Activated CD8-positive, alpha-beta memory T cell treated with anti-CD3 and anti-CD28 coated beads for 36 hours (primary cell): Measurements from ENCODE around the gene CHST11. TPM values are rescaled to one million over a fixed set of nuclear protein-coding genes. Genes with fewer than 3 reads are reported as not detected.

Source experiments
- CTCF ChIA-PET: fragments of 350-600 bp; sonication (Branson Sonifier 250); formaldehyde crosslinking; loops from one replicate; lab custom pipeline; 2021; ENCODE audit warnings: antibody characterized with exemption; lab: Charles Lee
- POLR2A ChIA-PET: fragments of 350-600 bp; sonication (Branson Sonifier 250); formaldehyde crosslinking; loops from one replicate; lab custom pipeline; 2021; ENCODE audit warnings: antibody characterized with exemption; lab: Charles Lee
- total RNA-seq, 2 experiments: library from RNA; stranded (reverse); gene quantifications; one replicate each; pipeline ENCODE4 v1.2.3, GENCODE V29; 2021

CHST11 gene
- total RNA-seq, 2 experiments from 2014 or later = 43.5 to 47.0 TPM

GRCh38 chr12:104577581-104577981, 120.8 kb downstream of the CHST11 start:
- POLR2A ChIA-PET = interaction anchor here (0.7 kb wide), 1 partner anchor 209 kb away, joined by 8 read pairs; no protein-coding TSS in a partner anchor
- CTCF ChIA-PET = no interaction called here

- POLR2A ChIA-PET = interaction anchor here (0.7 kb wide), 1 partner anchor 10 kb away, joined by 3 read pairs; no protein-coding TSS in a partner anchor
- CTCF ChIA-PET = no interaction called here
These were observed 121.7 kb downstream of the CHST11 start for GRCh38 chr12:104578453-104578852.

- ChIA-PET CTCF (interaction anchor here (1.3 kb wide), 1 partner anchor 120 kb away, joined by 3 read pairs; no protein-coding TSS in a partner anchor), POLR2A (interaction anchor here (0.6 to 1.0 kb wide), 3 partner anchors 11 to 119 kb away, joined by 3 read pairs; no protein-coding TSS in a partner anchor)
These were observed 123.2 kb downstream of the CHST11 start for GRCh38 chr12:104579718-104580495.

GRCh38 chr12:104581005-104581570, 124.3 kb downstream of the CHST11 start:
- ChIA-PET POLR2A (no interaction called here), CTCF (interaction anchor here (1.0 kb wide), 1 partner anchor 199 kb away, joined by 4 read pairs; no protein-coding TSS in a partner anchor)

GRCh38 chr12:104582739-104583138, 126.0 kb downstream of the CHST11 start:
- CTCF ChIA-PET = interaction anchor here (1.5 kb wide), 1 partner anchor 126 kb away, joined by 4 read pairs; the partner anchor contains the start of gene CHST11
- POLR2A ChIA-PET = no interaction called here

GRCh38 chr12:104583301-104583700, 126.6 kb downstream of the CHST11 start:
- ChIA-PET POLR2A (no interaction called here), CTCF (interaction anchor here (1.5 kb wide), 1 partner anchor 127 kb away, joined by 4 read pairs; the partner anchor contains the start of gene CHST11)

GRCh38 chr12:104585448-104586055, 128.8 kb downstream of the CHST11 start:
- CTCF ChIA-PET = interaction anchor here (1.0 kb wide), 1 partner anchor 16 kb away, joined by 3 read pairs; no protein-coding TSS in a partner anchor
- POLR2A ChIA-PET = no interaction called here

GRCh38 chr12:104586351-104586919, 129.7 kb downstream of the CHST11 start:
- POLR2A ChIA-PET = no interaction called here
- CTCF ChIA-PET = interaction anchor here (1.0 kb wide), 1 partner anchor 17 kb away, joined by 3 read pairs; no protein-coding TSS in a partner anchor

- ChIA-PET POLR2A (interaction anchor here (0.6 kb wide), 1 partner anchor 651 kb away, joined by 4 read pairs; no protein-coding TSS in a partner anchor), CTCF (interaction anchor here (1.2 to 1.4 kb wide), 2 partner anchors 19 to 107 kb away, joined by 3 to 4 read pairs; no protein-coding TSS in a partner anchor)
These were observed 131.5 kb downstream of the CHST11 start for GRCh38 chr12:104588047-104588920.

- CTCF ChIA-PET = interaction anchor here (1.2 kb wide), 1 partner anchor 106 kb away, joined by 3 read pairs; no protein-coding TSS in a partner anchor
- POLR2A ChIA-PET = no interaction called here
These were observed 132.3 kb downstream of the CHST11 start for GRCh38 chr12:104588921-104589590.

- CTCF ChIA-PET = no interaction called here
These were observed 133.3 kb downstream of the CHST11 start for GRCh38 chr12:104590022-104590421.

GRCh38 chr12:104591257-104591885, 134.6 kb downstream of the CHST11 start:
- CTCF ChIA-PET = no interaction called here
- POLR2A ChIA-PET = no interaction called here

More at GRCh38 chr12:104590022-104590421, 133.3 kb downstream of the CHST11 start:
- POLR2A ChIA-PET = no interaction called here

- CTCF ChIA-PET = no interaction called here
- POLR2A ChIA-PET = no interaction called here
These were observed 136.7 kb downstream of the CHST11 start for GRCh38 chr12:104593482-104593881.

- ChIA-PET CTCF (no interaction called here), POLR2A (no interaction called here)
These were observed 139.5 kb downstream of the CHST11 start for GRCh38 chr12:104596134-104596799.

GRCh38 chr12:104596898-104597843, 140.4 kb downstream of the CHST11 start:
- CTCF ChIA-PET = no interaction called here
- POLR2A ChIA-PET = no interaction called here
